Natural killer cell treated with Interleukin-12 subunit alpha and Interleukin-12 subunit beta and Interleukin-15 and Interleukin-18, amount 100 ng/mL, for 72 hours (primary cell): ENCODE data around the gene SCN1A. TPM values are rescaled to one million over a fixed set of nuclear protein-coding genes. Genes with fewer than 3 reads are reported as not detected.
"Not testable (repeated sequence)": the region's sequence is repeated elsewhere in the genome, so short reads cannot be mapped to it uniquely, and the experiment has no call there.

Experiments used
- ATAC-seq, 2 donors: fragments of 150-1000 bp; cut with Tn5 transposase in 1 of 2; sonication (Bioruptor Pico), chemical (Tn5 transposase) in 1 of 2; 2 replicates each; pipeline ENCODE4 v1.10.0; 2021
- DNase-seq: peaks from one replicate; pipeline ENCODE4 v3.0.0; 2022; ENCODE audit warnings: low spot score
- H3K27ac Mint-ChIP-seq, 2 donors: 1 replicate in 1 of 2; 2 replicates in 1 of 2; pipeline ENCODE4 v1.8.0; 2022; ENCODE audit warnings: mixed read lengths in 2 of 2, mild to moderate bottlenecking in 1 of 2, moderate library complexity in 1 of 2
- H3K27me3 Mint-ChIP-seq, 2 donors: 1 replicate in 1 of 2; 2 replicates in 1 of 2; pipeline ENCODE4 v1.8.0; 2022; ENCODE audit warnings: mixed read lengths in 2 of 2
- H3K36me3 Mint-ChIP-seq: one replicate; pipeline ENCODE4 v1.8.0; 2022; ENCODE audit warnings: mixed read lengths
- H3K4me1 Mint-ChIP-seq, 2 donors: 1 replicate in 1 of 2; 2 replicates in 1 of 2; pipeline ENCODE4 v1.8.0; 2022; ENCODE audit warnings: low read depth in 2 of 2, mixed read lengths in 2 of 2, mild to moderate bottlenecking in 1 of 2
- H3K4me3 Mint-ChIP-seq: one replicate; pipeline ENCODE4 v1.8.0; 2022; ENCODE audit warnings: mixed read lengths
- H3K9me3 Mint-ChIP-seq: 2 replicates; pipeline ENCODE4 v1.8.0; 2022; ENCODE audit warnings: mixed read lengths
- total RNA-seq, 2 donors: library from RNA; stranded (reverse); gene quantifications; one replicate each; pipeline ENCODE4 v1.2.3, GENCODE V29; 2022

SCN1A gene
- total RNA-seq, 2 donors from 2014 or later = not detected

DNA sequence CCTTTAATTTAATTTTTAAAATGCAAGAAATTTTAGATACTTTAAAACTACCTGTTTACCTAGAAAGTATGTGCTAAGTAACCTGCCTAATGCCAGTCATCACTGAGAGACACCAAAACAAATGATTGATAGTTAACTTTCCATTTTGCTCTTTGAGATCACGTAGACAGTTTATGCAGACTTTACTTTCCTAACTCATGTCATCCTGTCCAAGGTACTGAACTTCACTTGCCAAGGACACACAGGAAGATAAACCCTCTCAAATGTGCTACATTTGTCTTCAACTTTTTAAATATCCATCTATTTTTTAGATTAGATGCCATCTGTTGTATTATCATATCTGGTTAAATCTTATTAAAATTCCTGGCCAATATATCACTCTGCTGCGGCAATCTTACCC is 20.1 kb upstream of the SCN1A start:
- DNase-seq (no peak), ATAC-seq (no peak)
- Mint-ChIP-seq H3K4me1 (no peaks in the 10 kb centered on the region), H3K36me3 (no peaks in the 10 kb centered on the region), H3K27ac (no peak overlapping the region), H3K9me3 (no peaks in the 10 kb centered on the region), H3K4me3 (no peak overlapping the region), H3K27me3 (no peaks in the 10 kb centered on the region)

DNA sequence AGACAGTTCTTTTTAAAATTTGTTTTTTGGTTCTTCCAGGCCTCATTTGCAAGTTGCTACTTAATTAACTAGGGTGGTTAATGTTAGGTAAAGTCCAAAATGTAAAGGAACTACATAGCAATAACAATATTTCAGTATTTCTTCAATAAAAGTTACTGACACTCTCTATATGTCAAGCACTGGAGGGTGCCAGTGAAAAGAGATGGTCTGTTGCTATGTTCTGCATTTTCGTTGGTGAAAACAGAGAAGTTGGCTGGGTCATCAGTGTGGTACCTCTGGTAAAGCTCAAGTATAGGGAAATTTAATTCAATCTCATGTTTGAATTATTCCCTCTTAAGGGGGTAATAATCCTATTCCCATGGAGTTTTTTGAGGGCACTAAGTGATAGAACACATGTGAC is 16.3 kb upstream of the SCN1A start:
- ATAC-seq = no peak
- DNase-seq = no peak
- Mint-ChIP-seq H3K4me3 (no peak overlapping the region), H3K27ac (no peak overlapping the region), H3K36me3 (no peaks in the 10 kb centered on the region), H3K4me1 (no peaks in the 10 kb centered on the region), H3K9me3 (no peaks in the 10 kb centered on the region), H3K27me3 (peaks cover 0 to 3% of the 10 kb centered on the region in 2 donors)

DNA sequence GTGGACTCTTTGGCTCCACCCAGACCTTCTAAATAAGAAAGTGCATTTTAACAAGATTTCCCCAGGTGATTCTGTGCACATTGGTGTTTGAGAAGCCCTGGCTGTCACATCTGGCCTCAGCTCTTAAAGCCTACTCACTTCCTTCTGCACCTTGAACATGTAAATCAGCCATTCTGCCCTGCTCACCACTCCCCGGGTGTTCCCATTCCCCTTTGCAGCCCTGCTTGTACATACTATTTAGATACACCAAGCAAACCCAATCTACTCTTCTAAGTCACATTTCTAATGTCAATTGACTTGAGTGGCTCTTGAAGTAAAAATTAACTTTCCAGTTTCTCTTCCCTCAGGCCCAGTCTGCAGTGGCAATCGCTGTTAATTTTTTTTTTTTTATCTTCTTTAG is 13.1 kb upstream of the SCN1A start:
- no peaks in the 10 kb centered on the region for H3K36me3 Mint-ChIP-seq
- H3K27me3 Mint-ChIP-seq = peaks cover 0 to 8% of the 10 kb centered on the region in 2 donors
- no peaks in the 10 kb centered on the region for H3K9me3 Mint-ChIP-seq
- H3K4me3 Mint-ChIP-seq = no peak overlapping the region
- ATAC-seq (no peak), DNase-seq (no peak)
- no peaks in the 10 kb centered on the region for H3K4me1 Mint-ChIP-seq
- no peak overlapping the region for H3K27ac Mint-ChIP-seq

DNA sequence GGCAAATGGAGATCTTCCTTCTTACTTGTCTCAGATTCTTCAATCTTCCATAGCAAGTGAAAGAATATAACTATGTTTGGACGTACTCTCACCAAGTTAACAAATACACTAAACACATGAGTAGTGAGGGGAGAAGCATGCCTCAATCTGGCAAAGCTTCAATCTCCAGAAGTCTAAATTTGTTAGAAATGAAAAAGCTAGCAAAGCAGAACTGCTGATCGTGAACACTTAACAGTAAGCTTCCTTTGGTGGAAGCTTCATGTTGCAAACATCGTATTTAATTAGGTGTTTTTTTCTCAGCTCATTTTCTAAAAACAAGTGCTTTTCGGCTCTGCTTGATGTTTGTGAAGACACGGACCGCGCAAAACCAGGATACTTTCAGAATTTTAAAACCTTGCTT is 12.7 kb upstream of the SCN1A start:
- Mint-ChIP-seq H3K9me3 (no peaks in the 10 kb centered on the region), H3K36me3 (no peaks in the 10 kb centered on the region), H3K4me1 (no peaks in the 10 kb centered on the region), H3K4me3 (no peak overlapping the region), H3K27ac (no peak overlapping the region), H3K27me3 (peaks cover 0 to 8% of the 10 kb centered on the region in 2 donors)
- no peak for DNase-seq
- ATAC-seq = no peak

DNA sequence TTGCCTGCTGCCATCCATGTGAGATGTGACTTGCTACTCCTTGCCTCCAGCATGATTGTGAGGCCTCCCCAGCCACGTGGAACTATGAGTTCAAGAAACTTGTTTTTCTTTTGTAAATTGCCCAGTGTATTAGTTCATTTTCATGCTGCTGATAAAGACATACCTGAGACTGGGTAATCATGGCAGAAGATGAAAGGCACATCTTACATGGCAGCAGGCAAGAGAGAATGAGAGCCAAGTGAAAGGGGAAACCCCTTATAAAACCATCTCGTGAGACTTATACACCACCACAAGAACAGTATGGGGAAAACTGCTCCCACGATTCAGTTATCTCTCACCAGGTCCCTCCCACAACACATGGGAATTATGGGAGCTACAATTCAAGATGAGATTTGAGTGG is 11.7 kb upstream of the SCN1A start:
- H3K4me3 Mint-ChIP-seq, ATAC-seq, H3K9me3 Mint-ChIP-seq, DNase-seq, H3K27me3 Mint-ChIP-seq, H3K27ac Mint-ChIP-seq, H3K4me1 Mint-ChIP-seq, H3K36me3 Mint-ChIP-seq: not testable (repeated sequence)

DNA sequence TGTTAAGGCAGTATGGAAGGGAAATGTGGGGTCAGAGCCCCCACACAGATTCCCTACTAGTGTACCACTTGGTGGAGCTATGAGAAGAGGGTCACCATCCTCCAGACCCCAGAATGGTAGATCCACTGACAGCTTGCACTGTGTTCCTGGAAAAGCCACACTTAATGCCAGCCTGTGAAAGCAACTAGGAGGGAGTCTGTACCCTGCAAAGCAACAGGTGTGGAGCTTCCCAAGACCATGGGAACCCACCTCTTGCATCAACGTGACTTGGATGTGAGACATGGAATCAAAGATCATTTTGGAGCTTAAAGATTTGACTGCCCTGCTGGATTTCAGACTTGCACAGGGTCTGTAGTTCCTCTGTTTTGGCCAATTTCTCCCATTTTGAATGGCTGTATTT is 10.8 kb upstream of the SCN1A start:
- no peak overlapping the region for H3K27ac Mint-ChIP-seq
- H3K4me3 Mint-ChIP-seq = no peak overlapping the region
- ATAC-seq (no peak), DNase-seq (no peak)
- peaks cover 0 to 8% of the 10 kb centered on the region in 2 donors for H3K27me3 Mint-ChIP-seq
- H3K9me3 Mint-ChIP-seq = no peaks in the 10 kb centered on the region
- no peaks in the 10 kb centered on the region for H3K4me1 Mint-ChIP-seq
- H3K36me3 Mint-ChIP-seq = no peaks in the 10 kb centered on the region

DNA sequence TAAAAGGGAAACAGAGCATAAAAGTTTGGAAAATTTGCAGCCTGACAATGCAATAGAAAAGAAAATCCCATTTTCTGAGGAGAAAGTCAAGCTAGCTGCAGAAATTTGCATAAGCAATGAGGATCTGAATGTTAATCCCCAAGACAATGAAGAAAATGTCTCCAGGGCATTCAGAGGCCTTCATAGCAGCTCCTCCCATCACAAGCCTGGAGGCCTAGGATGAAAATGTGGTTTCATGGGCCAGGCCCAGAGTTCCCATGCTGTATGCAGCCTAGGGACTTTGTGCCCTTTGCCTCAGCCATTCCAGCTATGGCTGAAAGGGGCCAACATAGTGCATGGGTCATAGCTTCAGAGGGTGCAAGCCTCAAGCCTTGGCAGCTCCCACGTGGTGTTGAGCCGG is 10.3 kb upstream of the SCN1A start:
- Mint-ChIP-seq H3K27ac (no peak overlapping the region), H3K9me3 (no peaks in the 10 kb centered on the region), H3K4me3 (no peak overlapping the region), H3K27me3 (peaks cover 0 to 8% of the 10 kb centered on the region in 2 donors), H3K36me3 (no peaks in the 10 kb centered on the region), H3K4me1 (no peaks in the 10 kb centered on the region)
- DNase-seq (no peak), ATAC-seq (no peak)

DNA sequence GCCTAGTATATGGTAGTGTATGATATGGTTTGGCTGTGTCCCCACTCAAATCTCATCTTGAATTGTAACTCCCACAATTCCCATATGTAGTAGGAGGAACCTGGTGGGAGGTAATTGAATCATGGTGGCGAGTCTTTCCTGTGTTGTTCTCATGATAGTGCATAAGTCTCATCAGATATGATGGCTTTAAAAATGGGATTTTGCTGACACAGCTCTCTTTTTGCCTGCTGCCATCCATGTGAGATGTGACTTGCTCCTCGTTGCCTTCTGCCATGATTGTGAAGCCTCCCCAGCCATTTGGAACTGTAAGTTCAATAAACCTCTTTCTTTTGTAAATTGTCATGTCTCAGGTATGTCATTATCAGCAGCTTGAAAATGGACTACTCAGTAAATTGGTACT is 9.5 kb upstream of the SCN1A start:
- peaks cover 0 to 8% of the 10 kb centered on the region in 2 donors for H3K27me3 Mint-ChIP-seq
- ATAC-seq = no peak
- no peaks in the 10 kb centered on the region for H3K4me1 Mint-ChIP-seq
- no peak for DNase-seq
- H3K4me3 Mint-ChIP-seq = no peak overlapping the region
- H3K9me3 Mint-ChIP-seq = no peaks in the 10 kb centered on the region
- no peaks in the 10 kb centered on the region for H3K36me3 Mint-ChIP-seq
- no peak overlapping the region for H3K27ac Mint-ChIP-seq

DNA sequence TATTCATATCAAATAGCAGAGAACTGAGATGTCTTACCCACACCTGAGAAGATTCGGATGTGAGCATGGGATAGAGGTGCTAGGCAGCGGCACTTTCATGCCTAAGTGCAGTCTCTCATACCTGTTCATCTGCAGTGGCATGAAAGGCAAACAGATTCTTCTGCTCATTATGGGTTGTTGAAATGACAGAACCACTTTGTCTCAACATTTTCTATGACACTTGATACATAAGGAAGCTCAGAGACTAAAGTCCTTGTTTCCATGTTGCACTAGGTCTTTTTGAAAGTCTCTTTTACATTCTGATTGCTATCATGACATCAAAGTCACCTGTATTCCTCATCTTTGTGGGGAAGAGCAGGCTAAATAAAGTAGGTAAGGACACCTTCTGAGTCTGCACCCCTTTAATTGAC is 8.0 kb upstream of the SCN1A start:
- H3K27ac Mint-ChIP-seq = no peak overlapping the region
- DNase-seq (no peak), ATAC-seq (no peak)
- H3K27me3 Mint-ChIP-seq = peaks cover 0 to 5% of the 10 kb centered on the region in 2 donors
- H3K4me1 Mint-ChIP-seq = no peaks in the 10 kb centered on the region
- H3K9me3 Mint-ChIP-seq = no peaks in the 10 kb centered on the region
- no peak overlapping the region for H3K4me3 Mint-ChIP-seq
- H3K36me3 Mint-ChIP-seq = no peaks in the 10 kb centered on the region

DNA sequence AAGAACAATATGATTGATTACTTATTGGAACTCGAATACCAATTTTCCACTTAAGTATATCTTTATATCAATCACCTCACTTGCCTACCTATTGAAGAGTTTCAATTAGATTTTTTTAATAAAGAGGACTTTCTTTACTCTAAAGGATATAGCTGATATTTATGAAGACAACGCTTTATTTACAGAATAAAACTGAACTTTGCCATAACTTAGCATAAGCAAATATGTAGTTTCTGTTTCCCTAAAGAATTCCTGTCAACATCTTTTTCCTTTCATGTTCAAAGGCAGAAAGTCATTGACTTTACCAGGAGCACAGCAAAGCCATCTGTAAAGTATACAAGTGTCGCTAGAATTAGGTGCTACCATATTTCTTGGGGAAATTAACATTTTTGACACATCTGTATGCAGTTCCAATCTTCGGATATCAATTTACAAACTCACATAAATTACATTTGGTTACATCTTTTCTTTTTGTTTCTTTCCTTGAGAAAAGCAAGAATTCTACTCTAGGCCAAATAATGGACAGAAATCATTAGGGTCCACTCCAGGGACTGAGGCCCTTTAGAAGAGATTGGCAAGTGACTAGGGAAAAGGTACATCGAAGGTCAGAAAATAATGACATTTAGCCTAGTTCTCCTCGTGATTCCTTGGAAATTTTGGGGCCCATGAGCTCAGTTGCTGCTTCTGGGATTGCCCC is 7.5 kb upstream of the SCN1A start:
- no peaks in the 10 kb centered on the region for H3K36me3 Mint-ChIP-seq
- DNase-seq (no peak), ATAC-seq (no peak)
- no peak overlapping the region for H3K27ac Mint-ChIP-seq
- H3K27me3 Mint-ChIP-seq = peaks cover 2 to 5% of the 10 kb centered on the region in 2 donors
- no peaks in the 10 kb centered on the region for H3K4me1 Mint-ChIP-seq
- no peaks in the 10 kb centered on the region for H3K9me3 Mint-ChIP-seq
- H3K4me3 Mint-ChIP-seq = no peak overlapping the region

DNA sequence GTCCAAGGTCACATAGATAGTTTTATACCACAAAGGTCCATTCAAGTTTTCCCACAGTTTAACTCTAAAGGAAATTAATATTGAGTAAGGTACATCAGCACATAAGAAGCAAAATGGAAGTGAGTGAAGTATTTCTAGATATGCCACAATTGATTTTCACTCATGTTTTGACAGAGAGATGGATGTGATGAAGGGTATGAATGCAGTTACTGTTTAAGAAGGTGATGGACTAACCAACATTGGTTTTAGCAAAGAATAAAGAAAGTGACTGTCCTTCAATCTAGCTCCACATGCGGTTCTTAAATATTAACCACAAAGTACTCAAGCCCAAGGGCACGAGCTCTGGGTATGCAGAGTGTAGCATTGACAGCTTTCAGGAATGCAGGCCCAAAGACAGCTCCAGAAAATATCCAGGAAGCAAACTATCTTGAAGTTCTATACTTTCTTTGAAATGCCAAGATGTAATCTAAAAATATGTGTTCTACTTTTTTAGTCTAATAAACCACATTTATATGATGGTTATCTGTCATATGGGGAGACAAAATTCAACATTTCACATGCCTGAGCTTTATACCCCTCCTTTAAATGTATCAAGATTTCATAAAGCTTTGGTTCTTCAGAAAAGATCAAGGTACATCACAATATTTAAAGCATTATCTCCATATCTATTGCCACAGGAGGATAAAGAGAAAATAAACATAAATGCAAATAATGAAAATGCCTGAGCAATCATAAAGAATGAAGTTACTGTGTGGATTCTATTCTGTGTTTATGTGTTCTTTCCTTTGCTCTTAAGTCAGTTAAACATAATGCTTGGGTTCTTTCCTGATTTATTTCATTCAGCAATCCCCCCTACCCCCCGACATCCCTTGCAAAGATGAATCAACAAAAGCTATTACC is 6.7 kb upstream of the SCN1A start:
- no peak overlapping the region for H3K27ac Mint-ChIP-seq
- H3K27me3 Mint-ChIP-seq = peaks cover 5 to 6% of the 10 kb centered on the region in 2 donors
- DNase-seq (no peak), ATAC-seq (no peak)
- no peaks in the 10 kb centered on the region for H3K9me3 Mint-ChIP-seq
- no peak overlapping the region for H3K4me3 Mint-ChIP-seq
- no peaks in the 10 kb centered on the region for H3K36me3 Mint-ChIP-seq
- no peaks in the 10 kb centered on the region for H3K4me1 Mint-ChIP-seq

DNA sequence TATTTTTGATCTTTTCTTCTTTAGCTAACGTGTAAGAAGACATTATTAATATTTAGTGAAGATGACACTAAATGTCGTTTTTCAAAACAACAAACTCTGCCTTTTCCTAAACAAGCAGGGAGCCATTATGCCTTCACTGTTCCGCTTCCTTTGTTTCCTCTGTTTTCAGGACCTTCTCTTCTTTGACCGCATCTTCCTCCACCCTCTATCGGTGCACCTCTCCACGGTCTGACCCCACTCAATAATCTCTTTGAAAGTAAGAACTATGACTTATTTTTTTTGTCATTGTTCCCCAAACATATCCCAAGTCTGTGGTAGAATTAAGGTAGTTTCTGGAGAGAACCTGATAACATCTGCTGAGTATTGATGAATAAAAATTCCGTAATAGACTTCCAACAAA is 5.8 kb upstream of the SCN1A start:
- peaks cover 3 to 6% of the 10 kb centered on the region in 2 donors for H3K27me3 Mint-ChIP-seq
- no peaks in the 10 kb centered on the region for H3K4me1 Mint-ChIP-seq
- no peaks in the 10 kb centered on the region for H3K36me3 Mint-ChIP-seq
- no peaks in the 10 kb centered on the region for H3K9me3 Mint-ChIP-seq
- no peak overlapping the region for H3K27ac Mint-ChIP-seq
- no peak for ATAC-seq
- no peak overlapping the region for H3K4me3 Mint-ChIP-seq
- no peak for DNase-seq

DNA sequence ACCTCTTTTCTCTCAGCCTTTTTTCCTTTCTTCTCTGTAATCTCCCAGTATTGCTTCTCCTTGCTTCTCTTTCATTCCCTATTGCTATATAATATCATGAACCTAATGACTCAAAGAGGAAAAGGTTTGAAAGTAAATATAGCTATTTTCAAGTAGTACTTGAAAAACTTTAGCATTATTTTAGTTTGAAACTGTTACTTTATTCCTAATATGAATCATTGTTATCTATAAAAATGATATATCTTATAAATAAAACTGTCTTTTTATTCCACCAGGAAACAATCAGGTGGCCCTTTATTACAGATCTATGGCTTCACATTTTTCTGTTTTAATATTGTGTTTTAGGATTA is 311 bp upstream of the SCN1A start:
- ATAC-seq = no peak
- Mint-ChIP-seq H3K9me3 (no peaks in the 10 kb centered on the region), H3K27ac (no peak overlapping the region), H3K27me3 (peaks cover 7 to 26% of the 10 kb centered on the region in 2 donors), H3K4me1 (peaks cover 0 to 4% of the 10 kb centered on the region in 2 donors), H3K36me3 (no peaks in the 10 kb centered on the region), H3K4me3 (no peak overlapping the region)
- DNase-seq = no peak

DNA sequence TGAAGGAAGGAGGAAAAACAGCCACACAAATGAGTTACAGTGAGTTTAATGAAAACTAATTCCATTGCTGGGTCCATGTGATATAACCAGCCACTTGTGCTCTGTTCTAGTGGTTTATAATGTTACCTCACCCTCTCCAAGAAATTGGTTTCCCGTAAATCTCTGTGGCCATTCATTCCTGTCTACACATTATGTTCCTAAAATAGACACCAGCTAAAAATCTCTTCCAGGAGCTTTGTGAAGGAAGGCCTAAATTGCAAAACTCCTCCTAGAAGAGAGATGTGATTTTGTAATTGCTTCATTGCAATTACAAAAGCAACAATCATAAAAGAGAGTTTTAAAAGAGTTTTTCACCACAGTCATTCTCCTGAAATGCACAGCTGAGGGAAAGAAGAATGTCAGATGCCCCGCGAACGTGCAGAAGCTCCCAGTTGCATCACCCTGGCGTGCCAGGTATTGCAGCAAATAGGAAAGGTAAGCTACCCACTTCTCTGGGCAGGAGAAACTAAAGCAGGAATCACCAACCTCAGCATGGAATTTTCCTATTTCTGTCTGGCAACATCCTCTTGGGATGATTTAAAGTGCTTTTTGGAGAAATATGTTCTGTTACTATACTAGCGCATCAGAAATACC is 1.7 kb downstream of the SCN1A start:
- Mint-ChIP-seq H3K9me3 (no peaks in the 10 kb centered on the region), H3K27ac (no peak overlapping the region)
- no peak for ATAC-seq

More for the DNA sequence above, 1.7 kb downstream of the SCN1A start:
- Mint-ChIP-seq H3K4me3 (no peak overlapping the region), H3K4me1 (peaks cover 0 to 4% of the 10 kb centered on the region in 2 donors), H3K27me3 (peaks cover 7 to 35% of the 10 kb centered on the region in 2 donors), H3K36me3 (no peaks in the 10 kb centered on the region)
- DNase-seq = no peak
